Prostate gland (tissue), 2 donors: ENCODE results near the gene ZNF655. TPM values are rescaled to one million over a fixed set of nuclear protein-coding genes. Genes with fewer than 3 reads are reported as not detected.

Experiments
- DNase-seq: peaks from one replicate; pipeline ENCODE4 v3.0.0-alpha.2; 2019; ENCODE audit warnings: low spot score
- H3K27ac ChIP-seq, 2 donors: fragments of 200-600 bp; sonication (generic); 2 replicates each; pipeline ENCODE4 v1.5.1; 2017 to 2019
- H3K27me3 ChIP-seq: fragments of 200-600 bp; sonication (generic); replicated peaks from 2 replicates; pipeline ENCODE4 v1.5.1; 2019; ENCODE audit not compliant: insufficient read depth
- H3K36me3 ChIP-seq, 2 donors: fragments of 200-600 bp; sonication (generic); 1 replicate in 1 of 2; 2 replicates in 1 of 2; pipeline versions ENCODE4 v1.5.1 to v1.8.1; 2017 to 2019
- H3K4me1 ChIP-seq: fragments of 200-600 bp; sonication (generic); replicated peaks from 2 replicates; pipeline ENCODE4 v1.5.1; 2019
- H3K4me3 ChIP-seq, 2 donors: fragments of 200-600 bp; sonication (generic); 2 replicates each; pipeline ENCODE4 v1.5.1; 2017 to 2019
- H3K9me3 ChIP-seq: fragments of 200-600 bp; sonication (generic); 2 replicates; pipeline ENCODE4 v1.5.1; 2017
- POLR2A ChIP-seq: fragments of 450-650 bp; IDR thresholded peaks from one replicate; pipeline ENCODE4 v1.6.1; 2016; ENCODE audit warnings: antibody characterized with exemption, mild to moderate bottlenecking
- POLR2AphosphoS5 ChIP-seq: sonication (generic); formaldehyde crosslinking; IDR thresholded peaks from one replicate; pipeline ENCODE4 v1.6.1; 2017; ENCODE audit warnings: antibody characterized with exemption
- whole genome bisulfite sequencing: methylation state at CpG from one replicate; pipeline ENCODE4 v1.1.5; 2018; 5-methylcytosine and 5-hydroxymethylcytosine counted together
- intact Hi-C: fragments of 100-400 bp; cut with DNase I; formaldehyde crosslinking; loops from one replicate; pipeline ENCODE4 v1.14.2; 2022
- total RNA-seq, 2 donors: library from RNA; depleted of rRNA; stranded (reverse); fragments of >200 nt; gene quantifications; one replicate each; pipeline ENCODE4 v1.1.0, GENCODE V29; 2016
- TF ChIP-seq, protein P1 (sequence below), 4 experiments: fragments of 200-600 bp in 2 of 4; fragments of 450-650 bp in 2 of 4; sonication (generic) in 2 of 4; IDR thresholded peaks; 1 replicate in 3 of 4; 2 replicates in 1 of 4; pipeline ENCODE4 v1.5.1; 2016 to 2019; ENCODE audit warnings: antibody characterized with exemption in 4 of 4, mild to moderate bottlenecking in 2 of 4, moderate library complexity in 2 of 4

The ZNF655 gene
- total RNA-seq, 2 donors from 2014 or later: 79.7 to 112 TPM

DNA sequence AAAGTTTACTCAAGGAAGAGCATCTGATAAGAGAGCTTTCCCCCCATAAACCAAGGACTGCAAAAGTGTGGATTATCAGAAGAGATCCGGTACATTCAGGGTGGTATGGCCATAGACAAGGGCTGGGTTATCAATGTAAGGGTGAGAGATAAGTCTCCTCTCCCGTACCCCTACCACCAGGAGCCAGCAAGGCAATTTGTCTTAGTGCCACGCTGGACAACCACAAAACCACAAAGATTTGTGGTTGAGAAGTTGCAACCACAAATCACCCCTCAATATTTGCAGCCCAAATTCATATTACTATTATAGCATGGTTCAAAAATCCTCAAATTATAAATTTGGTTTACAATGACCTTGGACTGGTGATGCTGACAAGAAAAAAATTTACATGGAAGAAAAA is 56.1 kb downstream of the ZNF655 start:
- WGBS: 56% methylated on average over 3 of the region's 3 CpGs
- no peak for TF ChIP-seq POLR2A
- DNase-seq: no peak

DNA sequence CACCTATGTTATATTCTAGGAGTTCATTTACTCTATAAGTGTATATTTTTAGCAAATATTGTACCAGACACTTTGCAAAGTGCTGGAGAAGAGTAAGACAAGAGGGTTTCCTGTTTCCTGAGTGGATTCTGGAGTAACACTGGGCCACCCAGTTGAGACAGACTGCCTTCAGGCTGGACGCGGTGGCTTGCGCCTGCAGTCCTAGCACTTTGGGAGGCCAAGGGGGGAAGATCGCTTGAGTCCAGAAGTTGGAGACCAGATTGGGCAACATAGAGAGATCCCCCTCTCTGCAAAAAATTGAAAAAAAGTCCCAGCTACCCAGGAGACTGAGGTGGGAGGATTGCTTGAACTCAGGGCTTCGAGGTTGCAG is 57.5 kb downstream of the ZNF655 start:
- Histone ChIP-seq H3K9me3 (no peaks in the 10 kb centered on the region), H3K36me3 (peaks cover 0 to 2% of the 10 kb centered on the region in 2 donors), H3K27ac (no peak overlapping the region), H3K27me3 (no peaks in the 10 kb centered on the region), H3K4me1 (peaks cover 6% of the 10 kb centered on the region), H3K4me3 (peak overlapping the region; percentile 76 to 88)
- intact Hi-C loops: loop anchor here (5.0 to 10.0 kb wide), 3 partner anchors 59 to 309 kb away; partner anchors contain the start of genes GJC3 and ZNF655
- WGBS: 94% methylated on average over 5 of the region's 5 CpGs
- TF ChIP-seq POLR2AphosphoS5: no peak
- no peak for TF ChIP-seq POLR2A
- TF ChIP-seq, protein P1, sequence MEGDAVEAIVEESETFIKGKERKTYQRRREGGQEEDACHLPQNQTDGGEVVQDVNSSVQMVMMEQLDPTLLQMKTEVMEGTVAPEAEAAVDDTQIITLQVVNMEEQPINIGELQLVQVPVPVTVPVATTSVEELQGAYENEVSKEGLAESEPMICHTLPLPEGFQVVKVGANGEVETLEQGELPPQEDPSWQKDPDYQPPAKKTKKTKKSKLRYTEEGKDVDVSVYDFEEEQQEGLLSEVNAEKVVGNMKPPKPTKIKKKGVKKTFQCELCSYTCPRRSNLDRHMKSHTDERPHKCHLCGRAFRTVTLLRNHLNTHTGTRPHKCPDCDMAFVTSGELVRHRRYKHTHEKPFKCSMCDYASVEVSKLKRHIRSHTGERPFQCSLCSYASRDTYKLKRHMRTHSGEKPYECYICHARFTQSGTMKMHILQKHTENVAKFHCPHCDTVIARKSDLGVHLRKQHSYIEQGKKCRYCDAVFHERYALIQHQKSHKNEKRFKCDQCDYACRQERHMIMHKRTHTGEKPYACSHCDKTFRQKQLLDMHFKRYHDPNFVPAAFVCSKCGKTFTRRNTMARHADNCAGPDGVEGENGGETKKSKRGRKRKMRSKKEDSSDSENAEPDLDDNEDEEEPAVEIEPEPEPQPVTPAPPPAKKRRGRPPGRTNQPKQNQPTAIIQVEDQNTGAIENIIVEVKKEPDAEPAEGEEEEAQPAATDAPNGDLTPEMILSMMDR (IDR thresholded peaks at IDR 0.05): no peak
- no peak for DNase-seq

More for the DNA sequence above, 56.1 kb downstream of the ZNF655 start:
- Histone ChIP-seq H3K27me3 (no peaks in the 10 kb centered on the region), H3K4me3 (no peak overlapping the region), H3K27ac (no peak overlapping the region), H3K36me3 (peaks cover 0 to under 1% of the 10 kb centered on the region in 2 donors), H3K4me1 (peaks cover 6% of the 10 kb centered on the region), H3K9me3 (no peaks in the 10 kb centered on the region)
- intact Hi-C loops: loop anchor here (10.0 kb wide), 1 partner anchor 310 kb away; the partner anchor contains the start of gene GJC3

DNA sequence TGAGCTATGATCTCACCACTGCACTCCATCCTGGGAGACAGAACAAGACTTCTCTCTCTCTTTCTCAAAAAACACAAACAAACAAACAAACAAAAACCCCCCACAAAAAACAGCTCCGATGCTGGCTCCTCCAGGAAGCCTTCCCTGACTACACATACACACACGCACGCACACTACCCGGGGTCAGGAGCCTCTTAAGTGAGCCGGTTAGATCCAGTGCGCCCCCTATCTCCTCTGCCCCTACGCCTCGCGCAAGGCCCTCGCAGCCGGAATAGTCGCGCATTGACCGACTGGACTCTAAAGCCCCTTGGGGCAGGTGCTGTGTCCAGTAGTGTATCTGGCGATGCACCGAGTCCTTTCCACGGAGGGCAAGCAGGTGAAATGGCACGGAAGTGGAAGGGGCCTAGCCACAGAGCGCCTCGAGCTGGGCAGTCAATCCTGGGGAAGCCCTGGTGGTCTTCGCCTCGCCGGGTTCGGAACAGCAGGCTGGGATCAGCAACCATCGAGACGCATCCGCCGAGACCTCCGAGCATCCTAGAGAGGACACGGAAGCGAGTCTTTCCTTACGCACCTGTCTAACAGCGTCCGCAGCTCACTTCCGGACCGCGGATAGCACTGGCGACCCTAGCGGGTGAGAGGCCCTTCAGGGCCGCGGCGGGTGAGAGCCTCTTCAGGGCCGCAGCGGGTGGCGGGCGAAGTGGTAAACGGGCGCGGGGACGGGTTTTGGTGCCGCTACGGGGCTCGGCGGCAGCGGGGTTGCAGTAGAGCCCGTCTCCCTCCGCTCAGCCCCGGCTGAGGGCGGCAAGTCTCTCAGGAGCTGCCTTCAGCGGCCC is 58.1 kb downstream of the ZNF655 start, which contains the start of gene ZSCAN25:
TSS of gene ZSCAN25 (plus strand) at position 588 of the 833 bp plus-strand sequence. CDS start 2,661 bp downstream, outside the sequence.
- H3K36me3 ChIP-seq: peaks cover 0 to 2% of the 10 kb centered on the region in 2 donors
- peaks cover 6% of the 10 kb centered on the region for H3K4me1 ChIP-seq
- peak within 1 kb of the TSS; percentile 76 to 88 for H3K4me3 ChIP-seq
- no peaks in the 10 kb centered on the region for H3K27me3 ChIP-seq
- H3K9me3 ChIP-seq: no peaks in the 10 kb centered on the region
- TF ChIP-seq POLR2A (no peak), POLR2AphosphoS5 (peak; percentile 91)
- TF ChIP-seq, protein P1 (IDR thresholded peaks at IDR 0.05): peak in 1 of 4 experiments; percentile 24
- peak; percentile 76 for DNase-seq
- H3K27ac ChIP-seq: peak within 1 kb of the TSS; percentile 65 to 78
- under 1% methylated on average over 50 of the region's 60 CpGs for WGBS
- intact Hi-C loops: loop anchor here (5.0 to 10.0 kb wide), 3 partner anchors 59 to 308 kb away; partner anchors contain the start of genes GJC3 and ZNF655

DNA sequence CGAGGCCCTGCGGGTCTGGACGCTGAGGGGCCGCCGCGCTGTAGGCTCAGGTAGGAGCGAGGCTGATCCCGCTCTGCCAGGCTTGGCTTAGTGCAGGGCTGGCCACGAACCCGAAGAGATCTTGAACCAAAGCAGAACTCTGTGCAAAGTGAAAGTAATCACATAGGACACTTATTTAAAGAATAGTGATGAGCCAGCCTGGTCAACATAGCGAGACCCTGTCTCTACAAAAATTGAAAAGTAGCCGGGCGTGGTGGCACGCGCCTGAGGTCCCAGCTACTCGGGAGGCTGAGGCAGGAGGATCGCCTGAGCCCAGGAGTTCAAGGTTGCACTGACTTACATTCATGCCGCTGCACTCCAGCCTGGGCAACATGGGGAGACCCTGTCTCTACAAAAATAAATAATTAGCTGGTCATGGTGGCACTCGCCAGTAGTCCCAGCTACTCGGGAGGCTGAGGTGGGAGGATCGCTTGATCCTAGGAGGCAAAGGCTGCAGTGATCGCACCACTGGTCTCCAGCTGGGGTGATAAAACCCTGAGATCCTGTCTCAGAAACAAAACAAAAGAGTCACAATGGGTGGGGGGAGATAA is 58.8 kb downstream of the ZNF655 start:
- peak overlapping the region; percentile 65 to 78 for H3K27ac ChIP-seq
- intact Hi-C loops: loop anchor here (5.0 to 10.0 kb wide), 3 partner anchors 60 to 308 kb away; partner anchors contain the start of genes GJC3 and ZNF655
- DNase-seq: no peak

More for the DNA sequence above, 58.8 kb downstream of the ZNF655 start:
- H3K36me3 ChIP-seq: peaks cover 2 to 3% of the 10 kb centered on the region in 2 donors
- TF ChIP-seq POLR2AphosphoS5 (no peak), POLR2A (no peak)
- TF ChIP-seq, protein P1 (IDR thresholded peaks at IDR 0.05): no peak
- H3K27me3 ChIP-seq: no peaks in the 10 kb centered on the region
- H3K4me3 ChIP-seq: peak overlapping the region; percentile 76 to 88
- H3K4me1 ChIP-seq: peaks cover 6% of the 10 kb centered on the region
- 12% methylated on average over 20 of the region's 22 CpGs for WGBS
- no peaks in the 10 kb centered on the region for H3K9me3 ChIP-seq
